LoVo (cell line): ENCODE data around the gene NOTCH1.
"Not testable (repeated sequence)": the region's sequence is repeated elsewhere in the genome, so short reads cannot be mapped to it uniquely, and the experiment has no call there.

Experiments used
- DNase-seq: peaks from one replicate; pipeline ENCODE4 v3.0.0-alpha.2; 2016; ENCODE audit warnings: low spot score

The NOTCH1 gene

GRCh38 chr9:136545965-136546696 lies at the start of gene NOTCH1:
Gene NOTCH1 (minus strand): TSS chr9:136546048. CDS start chr9:136545786, 262 bp downstream.
- peak; percentile 92 for DNase-seq

DNA sequence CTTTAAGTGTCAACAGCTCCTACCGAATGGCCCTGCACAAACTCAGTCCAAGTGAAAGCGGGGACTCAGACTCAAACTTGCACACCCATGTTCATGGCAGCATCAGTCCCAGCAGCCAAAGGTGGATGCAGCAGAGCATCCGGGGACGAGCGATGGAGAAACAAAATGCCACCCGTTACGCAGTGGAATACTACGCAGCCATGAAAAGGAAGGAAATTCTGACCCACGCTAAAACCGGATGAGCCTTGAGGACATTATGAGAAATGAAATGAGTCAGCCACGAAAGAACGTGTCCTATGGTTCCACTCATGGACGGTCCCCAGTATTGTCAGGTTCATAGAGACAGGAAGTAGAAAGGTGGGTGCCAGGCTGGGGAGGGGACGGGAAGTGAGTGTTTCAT lies 48.6 kb upstream of the NOTCH1 start:
- no peak for DNase-seq

- DNase-seq: no peak
Measured at GRCh38 chr9:136593581-136593980, 47.7 kb upstream of the NOTCH1 start.

- no peak for DNase-seq
Measured at GRCh38 chr9:136592666-136593065, 46.8 kb upstream of the NOTCH1 start.

DNA sequence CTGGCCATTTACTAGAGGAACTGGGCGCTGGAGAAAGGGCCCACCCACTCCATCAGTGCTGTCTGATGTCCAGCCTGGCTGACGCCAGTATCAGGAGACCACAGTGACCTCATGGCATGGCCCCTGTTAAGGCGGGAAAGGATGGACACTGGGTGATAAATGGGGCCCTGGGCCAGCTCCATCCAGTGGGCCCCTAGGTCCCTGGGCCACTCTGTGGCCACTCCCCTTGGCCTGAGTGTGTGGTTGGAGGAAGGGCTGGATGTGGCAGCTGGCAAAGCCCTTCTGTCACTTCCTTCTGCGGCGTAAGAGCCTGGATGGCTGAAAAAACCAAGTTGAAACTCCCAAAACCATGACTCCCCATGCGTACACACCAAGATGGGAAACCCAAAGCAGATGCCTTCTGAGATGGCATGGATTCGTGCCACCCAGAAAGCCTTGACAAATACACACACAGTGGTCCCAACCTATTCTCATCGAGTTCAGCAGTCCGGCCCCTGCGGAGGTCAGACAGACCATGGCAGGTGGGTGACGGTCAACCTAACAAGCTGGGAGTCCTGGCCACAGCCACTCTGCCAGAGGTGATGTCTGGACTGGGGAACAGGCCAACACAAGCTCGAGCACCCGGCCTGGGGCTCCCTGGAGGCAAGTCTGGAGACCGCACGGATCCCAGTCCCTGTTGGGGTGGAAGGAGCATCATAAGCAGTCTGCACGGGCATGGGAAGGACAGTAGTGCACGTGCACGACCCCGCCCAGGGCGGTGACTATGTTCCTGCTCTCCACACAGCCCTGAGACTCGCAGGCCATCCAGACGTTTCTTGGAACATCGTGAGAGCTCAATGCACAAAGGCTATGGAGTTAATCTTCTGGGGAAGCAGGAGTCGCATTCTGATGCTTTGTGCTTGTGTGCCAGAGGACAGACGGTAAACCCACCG lies 45.2 kb upstream of the NOTCH1 start:
- no peak for DNase-seq

- no peak for DNase-seq
Measured at GRCh38 chr9:136589766-136590763, 44.2 kb upstream of the NOTCH1 start.

DNA sequence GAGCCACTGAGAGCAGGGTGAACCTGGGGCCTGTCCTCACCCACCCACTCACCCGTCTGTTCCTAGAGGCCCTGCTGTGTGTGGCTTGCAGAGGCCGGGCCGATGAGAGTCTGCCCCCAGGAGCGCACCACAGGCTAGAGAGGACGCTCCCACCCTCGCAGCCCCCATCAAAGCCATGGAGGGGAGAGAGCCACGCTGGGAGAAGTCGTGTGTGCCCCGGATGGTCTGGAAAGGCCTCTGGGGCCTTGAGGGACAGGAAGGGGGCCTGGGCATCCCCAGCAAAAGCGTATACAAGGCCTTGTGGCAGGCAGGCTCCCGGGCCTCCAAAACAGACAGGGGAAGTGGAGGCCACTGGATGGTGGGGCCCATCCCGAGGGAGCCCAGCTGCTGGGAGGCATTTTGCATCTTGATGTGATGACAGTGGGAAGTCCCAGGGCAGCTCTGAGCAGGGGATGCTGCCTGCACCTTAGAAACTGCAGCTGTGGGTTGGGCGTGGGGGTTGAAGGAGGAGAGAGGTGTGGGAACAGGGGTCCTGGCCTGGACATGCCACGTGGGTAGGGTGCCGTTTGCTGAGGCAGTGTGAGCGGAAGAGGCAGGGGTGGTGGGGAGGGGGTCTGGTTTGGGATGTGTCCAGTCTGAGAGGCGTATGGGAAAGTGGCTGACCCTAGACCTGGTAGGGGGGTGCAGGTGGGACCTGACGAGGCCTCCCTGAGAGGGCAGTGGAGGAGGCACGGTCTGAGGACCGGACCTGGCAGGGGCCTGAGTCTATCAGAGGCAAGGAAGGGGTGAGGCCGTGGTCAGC lies 43.0 kb upstream of the NOTCH1 start:
- no peak for DNase-seq

GRCh38 chr9:136587944-136588662 lies 42.3 kb upstream of the NOTCH1 start:
- DNase-seq: no peak

GRCh38 chr9:136587145-136587943 lies 41.5 kb upstream of the NOTCH1 start:
- DNase-seq: no peak

DNA sequence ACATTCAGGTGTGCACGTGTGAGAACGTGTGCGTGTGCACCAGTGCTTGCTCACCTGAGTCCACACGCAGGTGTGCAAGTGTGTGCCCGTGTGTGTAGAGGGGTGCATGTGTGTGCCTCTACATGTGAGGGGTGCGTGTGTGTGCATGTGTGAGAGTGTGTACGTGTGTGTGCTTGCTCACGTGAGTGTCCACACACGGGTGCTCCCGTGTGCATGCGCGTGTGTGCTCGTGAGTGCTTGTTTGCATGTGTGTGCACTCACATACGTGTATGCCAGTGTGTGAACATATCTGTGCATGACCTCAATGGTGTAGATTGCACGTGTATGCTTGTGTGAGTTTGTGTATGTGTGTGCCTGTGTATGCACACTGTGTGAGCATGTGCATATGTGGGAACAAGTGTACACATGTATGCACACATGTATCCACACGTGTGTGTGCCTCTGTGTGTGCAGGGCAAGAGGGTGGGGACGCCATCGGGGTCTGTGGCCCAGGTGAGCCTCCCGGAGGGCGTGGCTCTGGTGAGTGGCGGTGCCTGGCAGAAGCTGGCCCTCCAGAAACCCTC lies 40.6 kb upstream of the NOTCH1 start:
- no peak for DNase-seq

GRCh38 chr9:136585531-136586120 lies 39.8 kb upstream of the NOTCH1 start:
- DNase-seq: no peak

GRCh38 chr9:136584934-136585333 lies 39.1 kb upstream of the NOTCH1 start:
- no peak for DNase-seq

- DNase-seq: no peak
Measured at GRCh38 chr9:136584401-136584932, 38.6 kb upstream of the NOTCH1 start.

DNA sequence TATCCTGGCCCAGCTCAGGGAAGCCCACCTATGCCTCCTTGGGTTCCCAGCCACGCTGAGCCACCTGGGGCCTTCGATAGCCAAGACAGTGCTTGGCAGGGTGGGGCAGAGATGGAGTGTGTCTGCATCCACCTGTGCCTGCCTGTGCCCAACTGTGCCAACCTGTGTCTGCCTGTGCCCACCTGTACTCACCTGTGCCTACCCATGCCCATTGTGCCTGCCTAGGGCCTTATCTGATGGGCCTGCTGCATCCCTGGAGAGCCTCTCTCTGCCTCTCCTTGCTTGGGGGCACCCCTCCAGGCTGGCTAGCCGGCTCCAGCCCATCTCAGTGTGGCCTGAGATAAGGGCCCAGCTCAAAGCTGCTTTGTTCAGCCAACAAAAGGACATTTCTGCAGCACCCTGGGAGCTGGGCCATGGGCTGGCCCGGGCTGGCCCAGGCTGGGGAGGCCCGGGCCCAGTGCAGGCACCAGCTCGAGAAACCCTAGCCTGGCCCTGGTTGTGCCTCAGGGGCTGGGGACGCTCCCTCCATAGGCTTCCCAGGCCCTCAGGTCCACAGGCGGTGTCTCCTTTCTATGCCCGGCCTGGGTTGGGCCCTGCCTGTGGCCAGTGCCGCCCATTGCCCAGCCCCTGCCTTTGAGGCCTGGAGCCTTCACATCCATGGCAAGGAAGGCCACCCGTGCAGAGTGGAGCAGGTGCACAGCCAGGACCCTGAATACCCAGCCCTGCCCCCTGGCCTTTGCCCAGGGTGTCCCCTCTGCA lies 37.3 kb upstream of the NOTCH1 start:
- DNase-seq: no peak

DNA sequence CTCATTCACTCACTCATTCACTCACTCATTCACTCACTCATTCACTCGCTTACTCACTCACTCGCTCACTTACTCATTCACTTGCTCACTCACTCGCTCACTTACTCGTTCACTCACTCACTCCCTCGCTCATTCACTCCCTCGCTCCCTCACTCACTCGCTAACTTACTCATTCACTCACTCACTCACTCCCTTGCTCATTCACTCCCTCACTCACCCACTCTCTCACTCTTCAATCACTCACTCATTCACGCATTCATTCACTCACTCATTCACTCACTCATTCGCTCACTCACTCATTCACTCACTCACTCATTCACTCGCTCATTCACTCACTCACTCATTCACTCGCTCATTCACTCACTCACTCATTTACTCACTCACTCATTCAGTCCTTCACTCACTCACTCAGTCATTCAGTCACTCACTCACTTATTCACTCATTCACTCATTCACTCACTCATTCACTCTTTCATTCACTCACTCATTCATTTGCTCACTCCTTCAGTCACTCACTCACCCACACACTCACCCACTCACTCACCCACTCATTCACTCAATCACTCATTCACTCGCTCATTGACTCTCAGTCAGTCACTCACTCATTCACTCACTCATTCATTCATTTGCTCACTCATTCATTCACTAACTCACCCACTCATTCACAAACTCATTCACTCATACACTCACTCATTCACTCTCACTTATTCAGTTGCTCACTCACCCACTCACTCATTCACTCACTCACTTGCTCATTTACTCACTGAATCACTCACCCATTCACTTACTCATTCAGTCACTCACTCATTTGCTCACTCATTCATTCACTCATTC lies 36.0 kb upstream of the NOTCH1 start:
- no peak for DNase-seq

GRCh38 chr9:136579650-136580219 lies 33.9 kb upstream of the NOTCH1 start:
- DNase-seq: not testable (repeated sequence)
